Osteocyte (in vitro differentiated cells): ENCODE data around the gene BOD1L1. TPM values are rescaled to one million over a fixed set of nuclear protein-coding genes. Genes with fewer than 3 reads are reported as not detected.

Experiments used
- DNase-seq: peaks from one replicate; pipeline ENCODE4 v3.0.0; 2021; ENCODE audit warnings: mixed read lengths; ENCODE audit not compliant: unreplicated experiment; ENCODE audit errors: extremely low spot score
- H3K27ac Mint-ChIP-seq: one replicate; pipeline ENCODE4 v1.8.0; 2021; ENCODE audit warnings: mild to moderate bottlenecking, mixed read lengths; ENCODE audit not compliant: unreplicated experiment
- H3K27me3 Mint-ChIP-seq: one replicate; pipeline ENCODE4 v1.8.0; 2021; ENCODE audit warnings: mixed read lengths; ENCODE audit not compliant: unreplicated experiment
- H3K36me3 Mint-ChIP-seq: one replicate; pipeline ENCODE4 v1.8.0; 2021; ENCODE audit warnings: mixed read lengths; ENCODE audit not compliant: unreplicated experiment
- H3K4me1 Mint-ChIP-seq: one replicate; pipeline ENCODE4 v1.8.0; 2021; ENCODE audit warnings: mixed read lengths; ENCODE audit not compliant: unreplicated experiment
- H3K4me3 Mint-ChIP-seq: one replicate; pipeline ENCODE4 v1.8.0; 2021; ENCODE audit warnings: mild to moderate bottlenecking, moderate library complexity, mixed read lengths; ENCODE audit not compliant: unreplicated experiment
- H3K9me3 Mint-ChIP-seq: one replicate; pipeline ENCODE4 v1.8.0; 2021; ENCODE audit warnings: mixed read lengths; ENCODE audit not compliant: unreplicated experiment
- long read RNA-seq: library from polyadenylated mRNA; unstranded; transcript quantifications from one replicate; pipeline ENCODE4 v2.0.0, GENCODE V29; 2021
- total RNA-seq: library from RNA; stranded (reverse); gene quantifications from 2 replicates; pipeline ENCODE4 v1.2.1, GENCODE V29; 2021
- TF ChIP-seq, protein P1 (sequence below): fragments of 200-600 bp; sonication (generic); IDR thresholded peaks from 2 replicates; pipeline ENCODE4 v1.5.0; 2021; ENCODE audit warnings: antibody characterized with exemption, mild to moderate bottlenecking, moderate library complexity

Gene BOD1L1
- 41.6 and 43.4 TPM in 2 replicates for total RNA-seq
- long read RNA-seq, partial matches to known transcripts: 12 of 21 reads
- long read RNA-seq, other reads (novel, unspliced or antisense): 9 of 21 reads

DNA sequence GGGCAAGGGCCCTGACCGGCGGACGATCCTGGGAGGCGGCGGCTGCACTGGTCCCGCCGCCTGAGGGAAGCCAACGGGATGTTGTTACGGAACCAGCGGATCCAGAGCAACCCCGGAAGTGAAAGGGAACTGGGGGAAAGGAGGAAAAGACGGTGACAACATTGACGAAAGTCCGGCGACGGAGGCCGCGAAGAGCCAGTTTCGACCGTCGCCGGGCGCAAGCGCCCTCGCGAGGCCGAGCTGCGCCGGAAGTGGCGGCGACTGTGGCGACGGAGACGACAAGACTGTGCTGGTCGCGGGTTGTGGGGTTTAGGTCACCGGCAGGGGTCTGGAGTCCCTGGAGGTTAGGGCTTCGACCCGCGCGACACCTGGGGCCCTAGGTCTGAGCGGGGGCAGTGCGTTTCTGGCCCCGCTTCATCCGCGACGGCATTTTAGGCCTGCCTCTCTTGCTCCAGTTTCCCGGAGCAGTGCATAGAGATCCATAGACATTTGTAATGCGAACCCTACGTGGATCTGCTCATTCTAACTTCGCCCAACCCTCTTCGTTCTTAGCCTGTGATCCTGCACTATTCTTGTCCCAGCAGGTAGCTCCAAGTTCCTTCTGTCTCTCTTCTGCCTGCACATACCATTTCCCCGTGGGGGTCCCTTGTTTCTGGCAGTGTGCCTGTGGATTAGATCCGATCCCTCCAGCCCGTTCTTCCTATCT is at the start of gene BOD1L1:
BOD1L1 (minus strand) TSS at position 120 of the 706 bp plus-strand sequence. CDS start 138 bp downstream, outside the sequence.
- Mint-ChIP-seq H3K4me3 (peak within 1 kb of the TSS; percentile 97), H3K4me1 (peaks cover 24% of the 10 kb centered on the region), H3K9me3 (no peaks in the 10 kb centered on the region), H3K27ac (peak within 1 kb of the TSS; percentile 97), H3K36me3 (no peaks in the 10 kb centered on the region), H3K27me3 (peaks cover 2% of the 10 kb centered on the region)
- TF ChIP-seq, protein P1, sequence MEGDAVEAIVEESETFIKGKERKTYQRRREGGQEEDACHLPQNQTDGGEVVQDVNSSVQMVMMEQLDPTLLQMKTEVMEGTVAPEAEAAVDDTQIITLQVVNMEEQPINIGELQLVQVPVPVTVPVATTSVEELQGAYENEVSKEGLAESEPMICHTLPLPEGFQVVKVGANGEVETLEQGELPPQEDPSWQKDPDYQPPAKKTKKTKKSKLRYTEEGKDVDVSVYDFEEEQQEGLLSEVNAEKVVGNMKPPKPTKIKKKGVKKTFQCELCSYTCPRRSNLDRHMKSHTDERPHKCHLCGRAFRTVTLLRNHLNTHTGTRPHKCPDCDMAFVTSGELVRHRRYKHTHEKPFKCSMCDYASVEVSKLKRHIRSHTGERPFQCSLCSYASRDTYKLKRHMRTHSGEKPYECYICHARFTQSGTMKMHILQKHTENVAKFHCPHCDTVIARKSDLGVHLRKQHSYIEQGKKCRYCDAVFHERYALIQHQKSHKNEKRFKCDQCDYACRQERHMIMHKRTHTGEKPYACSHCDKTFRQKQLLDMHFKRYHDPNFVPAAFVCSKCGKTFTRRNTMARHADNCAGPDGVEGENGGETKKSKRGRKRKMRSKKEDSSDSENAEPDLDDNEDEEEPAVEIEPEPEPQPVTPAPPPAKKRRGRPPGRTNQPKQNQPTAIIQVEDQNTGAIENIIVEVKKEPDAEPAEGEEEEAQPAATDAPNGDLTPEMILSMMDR: peak; percentile 57
- peak; percentile 94 for DNase-seq

DNA sequence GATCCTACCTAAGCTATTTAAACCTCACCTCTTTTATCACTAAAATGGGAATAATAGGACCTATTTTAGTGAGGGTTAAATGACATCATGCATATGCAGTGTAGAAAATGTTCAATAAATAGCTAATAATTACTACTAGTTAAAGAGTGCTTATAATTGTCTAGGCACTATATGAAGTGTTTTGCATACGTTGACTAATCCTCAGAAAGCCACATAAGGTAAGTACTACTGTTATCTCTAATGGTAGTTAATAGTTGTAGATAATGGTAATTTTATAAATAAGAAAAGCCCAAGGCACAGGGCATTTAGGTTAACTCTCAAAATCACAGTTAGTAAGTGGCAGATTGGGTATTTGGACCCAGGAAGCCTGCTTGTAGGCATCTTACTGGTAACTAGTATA is 47.4 kb upstream of the BOD1L1 start:
- no peak overlapping the region for H3K27ac Mint-ChIP-seq

DNA sequence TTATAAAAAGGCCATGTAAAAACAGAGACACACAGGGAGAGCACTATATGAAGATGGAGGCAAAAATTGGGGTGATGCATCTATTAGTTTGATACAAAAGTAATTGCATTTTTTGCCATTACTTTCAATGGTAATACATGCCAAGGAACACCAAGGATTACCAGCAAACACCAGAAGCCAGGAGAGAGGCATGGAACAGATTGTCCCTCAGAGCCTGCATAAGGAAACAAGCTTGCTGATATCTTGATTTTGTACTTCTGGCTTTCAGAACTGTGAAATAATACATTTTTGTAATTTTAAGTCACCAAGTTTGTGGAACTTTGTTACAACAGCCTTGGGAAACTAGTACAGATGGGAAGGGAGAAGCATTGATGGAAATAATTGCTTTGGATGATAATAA is 45.6 kb upstream of the BOD1L1 start:
- H3K27me3 Mint-ChIP-seq: peaks cover 9% of the 10 kb centered on the region
- TF ChIP-seq, protein P1: no peak
- no peak for DNase-seq
- no peak overlapping the region for H3K27ac Mint-ChIP-seq
- no peaks in the 10 kb centered on the region for H3K4me1 Mint-ChIP-seq
- H3K36me3 Mint-ChIP-seq: no peaks in the 10 kb centered on the region
- no peak overlapping the region for H3K4me3 Mint-ChIP-seq
- peaks cover 21% of the 10 kb centered on the region for H3K9me3 Mint-ChIP-seq

More for the DNA sequence above, 47.4 kb upstream of the BOD1L1 start:
- DNase-seq: no peak
- H3K4me1 Mint-ChIP-seq: no peaks in the 10 kb centered on the region
- no peak overlapping the region for H3K4me3 Mint-ChIP-seq
- H3K9me3 Mint-ChIP-seq: peaks cover 30% of the 10 kb centered on the region
- H3K27me3 Mint-ChIP-seq: peaks cover 9% of the 10 kb centered on the region
- TF ChIP-seq, protein P1: no peak
- no peaks in the 10 kb centered on the region for H3K36me3 Mint-ChIP-seq

DNA sequence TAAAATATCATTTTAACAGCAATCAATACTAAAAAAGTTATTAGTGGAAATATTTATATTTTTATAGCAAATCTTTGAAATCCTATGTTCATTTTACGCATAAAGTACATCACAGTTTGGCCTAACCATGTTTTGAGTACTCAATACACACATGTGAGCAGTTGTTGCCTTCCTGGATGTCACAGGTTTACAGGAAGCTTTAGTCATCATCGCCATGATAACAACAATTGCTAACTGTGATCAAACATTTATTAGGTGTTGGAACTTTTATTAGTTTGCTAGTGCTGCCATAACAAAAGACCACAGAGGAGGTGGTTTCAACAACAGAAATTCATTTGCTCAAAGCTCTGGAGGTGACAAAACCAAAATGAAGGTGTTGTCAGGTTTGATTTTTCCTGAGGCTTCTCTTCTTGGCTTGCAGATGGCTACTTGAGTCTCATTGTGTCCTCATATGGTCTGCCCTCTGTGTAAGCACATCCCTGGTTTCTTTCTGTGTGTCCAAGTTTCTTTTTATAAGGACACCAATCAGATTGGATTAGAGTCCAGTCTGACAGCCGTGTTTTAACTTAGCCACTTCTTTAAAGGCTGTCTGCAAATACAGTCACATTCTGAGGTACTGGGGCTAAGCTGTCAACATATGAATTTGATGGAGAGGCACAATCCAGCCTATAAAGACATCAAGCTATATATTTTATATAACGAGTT is 43.1 kb upstream of the BOD1L1 start:
- TF ChIP-seq, protein P1: no peak
- no peak for DNase-seq
- no peaks in the 10 kb centered on the region for H3K4me1 Mint-ChIP-seq
- H3K36me3 Mint-ChIP-seq: no peaks in the 10 kb centered on the region
- no peak overlapping the region for H3K27ac Mint-ChIP-seq
- H3K9me3 Mint-ChIP-seq: peaks cover 22% of the 10 kb centered on the region
- H3K27me3 Mint-ChIP-seq: peaks cover 9% of the 10 kb centered on the region
- H3K4me3 Mint-ChIP-seq: no peak overlapping the region
